IMR-90 (cell line): ENCODE data around the gene STING1. TPM values are rescaled to one million over a fixed set of nuclear protein-coding genes. Genes with fewer than 3 reads are reported as not detected.

Experiments
- ATAC-seq: fragments of 200-7000 bp; cut with Tn5 transposase; 2 replicates; pipeline ENCODE4 v1.9.1; 2020; ENCODE audit warnings: low read depth, mild to moderate bottlenecking, moderate library complexity
- BruUV-seq: library from RNA; stranded (reverse); fragments of 400-500 nt; replicated peaks from 2 replicates; lab custom pipeline; 2021; lab: Mats Ljungman, UMichigan
- CTCF ChIA-PET: fragments of 300-600 bp; formaldehyde crosslinking; extraction: SDS; loops from one replicate; lab custom pipeline; 2021; ENCODE audit warnings: antibody characterized with exemption; lab: Yijun Ruan, JAX
- POLR2A ChIA-PET: fragments of 300-600 bp; sonication (Branson Sonifier 250); formaldehyde crosslinking; loops from one replicate; lab custom pipeline; 2022; ENCODE audit warnings: antibody characterized with exemption; ENCODE audit not compliant: unreplicated experiment; lab: Charles Lee
- DNase-seq: peaks from one replicate; pipeline ENCODE4 v3.0.0; 2013
- H2AFZ ChIP-seq: replicated peaks from 2 replicates; pipeline ENCODE3; 2013; ENCODE audit warnings: low read length, mild to moderate bottlenecking; ENCODE audit not compliant: poor library complexity
- H2AK5ac ChIP-seq: 2 replicates; pipeline ENCODE4 v1.6.1; 2013; ENCODE audit warnings: low read depth, low read length, inconsistent platforms
- H2AK9ac ChIP-seq: replicated peaks from 2 replicates; pipeline ENCODE3; 2013; ENCODE audit warnings: mild to moderate bottlenecking, low read depth, low read length, moderate library complexity; ENCODE audit not compliant: poor library complexity
- H2BK120ac ChIP-seq: 2 replicates; pipeline ENCODE4 v1.6.1; 2013; ENCODE audit warnings: low read depth, low read length, inconsistent platforms
- H2BK15ac ChIP-seq: 3 replicates; pipeline ENCODE4 v1.6.1; 2013; ENCODE audit warnings: low read depth, low read length, inconsistent platforms
- H2BK20ac ChIP-seq: 2 replicates; pipeline ENCODE4 v1.6.1; 2013; ENCODE audit warnings: low read depth, mild to moderate bottlenecking, inconsistent platforms, low read length, moderate library complexity
- H2BK5ac ChIP-seq: 2 replicates; pipeline ENCODE4 v1.6.1; 2013; ENCODE audit warnings: mild to moderate bottlenecking, low read depth, low read length, inconsistent platforms; ENCODE audit not compliant: poor library complexity, severe bottlenecking
- H3K14ac ChIP-seq: replicated peaks from 2 replicates; pipeline ENCODE4 v1.6.1; 2013; ENCODE audit warnings: low read depth, low read length, inconsistent platforms
- H3K18ac ChIP-seq: 2 replicates; pipeline ENCODE4 v1.6.1; 2013; ENCODE audit warnings: low read depth, low read length, control low read depth
- H3K23ac ChIP-seq: 2 replicates; pipeline ENCODE4 v1.6.1; 2013; ENCODE audit warnings: low read depth, low read length, inconsistent platforms
- H3K27ac ChIP-seq: 2 replicates; pipeline ENCODE4 v1.5.1; 2013; ENCODE audit warnings: mild to moderate bottlenecking, control low read depth, low read length; ENCODE audit not compliant: insufficient read depth
- H3K27me3 ChIP-seq: 2 replicates; pipeline ENCODE4 v1.6.1; 2013; ENCODE audit warnings: low read length; ENCODE audit not compliant: control insufficient read depth, insufficient read depth
- H3K36me3 ChIP-seq: 2 replicates; pipeline ENCODE4 v1.6.1; 2013; ENCODE audit warnings: low read length, mixed read lengths; ENCODE audit not compliant: control insufficient read depth, insufficient read depth
- H3K4ac ChIP-seq: 2 replicates; pipeline ENCODE4 v1.6.1; 2013; ENCODE audit warnings: low read depth, low read length, inconsistent platforms
- H3K4me1 ChIP-seq: 2 replicates; pipeline ENCODE4 v1.6.1; 2013; ENCODE audit warnings: low read length, mixed read lengths; ENCODE audit not compliant: control insufficient read depth, insufficient read depth
- H3K4me2 ChIP-seq: 2 replicates; pipeline ENCODE4 v1.6.1; 2013; ENCODE audit warnings: low read depth, mild to moderate bottlenecking, control low read depth, low read length, moderate library complexity
- H3K4me3 ChIP-seq: 2 replicates; pipeline ENCODE4 v1.5.1; 2013; ENCODE audit warnings: low read depth, mild to moderate bottlenecking, control low read depth, low read length, moderate library complexity; ENCODE audit not compliant: insufficient read depth
- H3K56ac ChIP-seq: 2 replicates; pipeline ENCODE4 v1.6.1; 2013; ENCODE audit warnings: low read length, inconsistent platforms; ENCODE audit not compliant: insufficient read depth; ENCODE audit errors: extremely low read depth
- H3K79me1 ChIP-seq, 2 experiments: 2 replicates each; pipeline ENCODE4 v1.6.1; 2013; ENCODE audit warnings: low read length in 2 of 2, inconsistent platforms in 1 of 2, low read depth in 1 of 2
- H3K9ac ChIP-seq: 2 replicates; pipeline ENCODE4 v1.6.1; 2013; ENCODE audit warnings: low read depth, low read length, control low read depth
- H3K9me1 ChIP-seq: 2 replicates; pipeline ENCODE4 v1.6.1; 2013; ENCODE audit warnings: low read length, inconsistent platforms; ENCODE audit not compliant: insufficient read depth
- H3K9me3 ChIP-seq: 2 replicates; pipeline ENCODE4 v1.6.1; 2013; ENCODE audit warnings: low read length; ENCODE audit not compliant: control insufficient read depth, insufficient read depth
- H4K20me1 ChIP-seq: 2 replicates; pipeline ENCODE4 v1.6.1; 2013; ENCODE audit warnings: low read length, inconsistent platforms; ENCODE audit not compliant: insufficient read depth
- H4K5ac ChIP-seq: 2 replicates; pipeline ENCODE4 v1.6.1; 2013; ENCODE audit warnings: mild to moderate bottlenecking, low read depth, low read length, control low read depth
- H4K8ac ChIP-seq, 2 experiments: 2 replicates each; pipeline ENCODE4 v1.6.1; 2013; ENCODE audit warnings: low read depth in 2 of 2, low read length in 2 of 2, control low read depth in 1 of 2, inconsistent platforms in 1 of 2
- H4K91ac ChIP-seq: 2 replicates; pipeline ENCODE4 v1.6.1; 2013; ENCODE audit warnings: low read depth, low read length, inconsistent platforms; ENCODE audit not compliant: insufficient read depth
- FOS ChIP-seq: fragments of 150-350 bp; IDR thresholded peaks from 2 replicates; pipeline ENCODE4 v1.6.1; 2016; ENCODE audit warnings: low read depth, low read length
- MAZ ChIP-seq: IDR thresholded peaks from 2 replicates; pipeline ENCODE4 v1.6.1; 2012; ENCODE audit warnings: low read depth, mild to moderate bottlenecking, low read length, improper control_type of control experiment, moderate library complexity, borderline replicate concordance
- MXI1 ChIP-seq: IDR thresholded peaks from 2 replicates; pipeline ENCODE4 v1.6.1; 2012; ENCODE audit warnings: low read depth, mild to moderate bottlenecking, low read length, moderate library complexity, borderline replicate concordance
- NFE2L2 ChIP-seq: fragments of 150-350 bp; IDR thresholded peaks from 2 replicates; pipeline ENCODE4 v1.6.1; 2016; ENCODE audit warnings: low read depth, mild to moderate bottlenecking, low read length
- RCOR1 ChIP-seq: IDR thresholded peaks from 2 replicates; pipeline ENCODE4 v1.6.1; 2012; ENCODE audit warnings: mild to moderate bottlenecking, low read length, improper control_type of control experiment; ENCODE audit not compliant: insufficient replicate concordance
- SMC3 ChIP-seq: fragments of 150-350 bp; IDR thresholded peaks from 2 replicates; pipeline ENCODE4 v1.6.1; 2016; ENCODE audit warnings: low read depth, mild to moderate bottlenecking, antibody characterized with exemption, low read length, moderate library complexity
- WGBS, 2 experiments: methylation state at CpG; one replicate each; pipeline versions ENCODE4 v1.1.5 to v1.1.7; 2013; ENCODE audit warnings: missing lambda C conversion rate in 2 of 2; ENCODE audit not compliant: insufficient read length in 1 of 2; ENCODE audit errors: extremely low coverage in 2 of 2; 5-methylcytosine and 5-hydroxymethylcytosine counted together
- dilution Hi-C: fragments of 300-500 bp; cut with HindIII; formaldehyde crosslinking; loops from one replicate; pipeline ENCODE4 v1.14.3; 2018; ENCODE audit warnings: low sequenced_read_pairs; ENCODE audit not compliant: unreplicated experiment
- in situ Hi-C: fragments of 300-500 bp; cut with MboI; formaldehyde crosslinking; loops from 3 replicates; pipeline ENCODE4 v1.14.3; 2019; ENCODE audit warnings: low sequenced_read_pairs, inconsistent platforms, mixed read lengths
- intact Hi-C: fragments of 100-400 bp; cut with micrococcal nuclease; formaldehyde crosslinking; loops from 2 replicates; pipeline ENCODE4 v1.10.0; 2022
- polyA plus RNA-seq, 3 experiments: library from polyadenylated mRNA; depleted of rRNA; stranded (reverse); fragments of >200 nt; gene quantifications; 2 replicates each; pipeline ENCODE4 v1.2.3, GENCODE V29; 2012; ENCODE audit warnings: low replicate concordance in 1 of 3
- total RNA-seq: library from RNA; depleted of rRNA; stranded (reverse); fragments of >200 nt; gene quantifications from 2 replicates; pipeline ENCODE4 v1.2.3, GENCODE V29; 2012
- TF ChIP-seq, protein P1 (sequence below): fragments of 150-350 bp; IDR thresholded peaks from 2 replicates; pipeline ENCODE4 v1.6.1; 2016; ENCODE audit warnings: low read depth, mild to moderate bottlenecking, low read length, moderate library complexity, borderline replicate concordance

Gene STING1
- total and polyA plus RNA-seq, 2 of the 4 experiments (the other 2 are of a cell fraction), result 18.6 to 63.5 TPM

DNA sequence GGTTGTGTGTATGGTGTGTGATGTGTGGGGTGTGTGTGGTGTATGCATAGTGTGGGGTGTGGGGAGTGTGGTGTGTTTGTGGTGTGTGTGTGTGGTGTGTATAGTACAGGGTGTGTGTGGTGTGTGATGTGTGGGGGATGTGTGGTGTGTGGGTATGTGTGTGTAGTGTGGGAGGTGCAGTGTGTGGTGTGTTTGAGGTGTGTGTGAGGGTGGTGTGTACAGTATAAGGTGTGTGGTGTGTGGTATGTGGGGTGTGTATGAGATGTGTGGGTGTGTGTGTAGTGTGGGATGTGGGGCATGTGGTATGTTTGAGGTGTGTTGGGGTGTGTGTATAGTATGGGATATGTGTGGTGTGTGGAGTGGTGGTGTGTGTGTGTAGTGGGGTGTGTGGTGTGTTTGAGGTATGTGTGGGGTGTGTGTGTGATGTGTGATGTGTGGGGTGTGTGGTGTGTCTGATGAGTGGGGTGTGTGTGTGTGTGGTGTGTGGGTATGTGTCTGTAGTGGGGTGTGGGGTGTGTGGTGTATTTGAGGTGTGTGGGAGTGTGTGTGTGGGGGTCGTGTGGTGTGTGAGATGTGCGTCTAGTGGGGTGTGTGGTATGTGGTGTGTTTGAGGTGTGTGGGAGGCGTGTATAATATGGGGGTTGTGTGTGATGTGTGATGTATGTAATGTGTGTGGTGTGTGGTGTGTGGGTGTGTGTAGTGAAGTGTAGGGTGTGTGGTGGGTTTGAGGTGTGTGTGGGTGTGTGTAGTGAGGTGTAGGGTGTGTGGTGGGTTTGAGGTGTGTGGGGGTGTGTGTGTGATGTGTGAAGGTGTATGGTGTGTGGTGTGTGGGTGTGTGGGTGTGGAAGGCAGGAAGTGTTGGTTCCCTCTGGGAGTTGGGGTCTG is 28.6 kb downstream of the STING1 start:
- Histone ChIP-seq H3K4me1 (peaks cover under 1% of the 10 kb centered on the region), H3K23ac (no peak overlapping the region), H2AK9ac (peak overlapping the region; percentile 55), H2BK15ac (peak overlapping the region; percentile 50; the same call in 1 of the 3 replicates), H4K91ac (no peak overlapping the region), H3K4ac (peak overlapping the region; percentile 50), H3K9me1 (peaks cover 32% of the 10 kb centered on the region), H4K8ac (no peak overlapping the region), H2BK120ac (no peak overlapping the region), H2BK5ac (peak overlapping the region; percentile 91), H4K5ac (no peak overlapping the region), H2AK5ac (peak overlapping the region; percentile 66), H2BK20ac (0 out of 2 replicates have a peak overlapping the region, but pooled peaks have one; percentile 7), H3K18ac (no peak overlapping the region), H3K56ac (no peak overlapping the region), H3K4me3 (no peak overlapping the region), H4K20me1 (no peaks in the 10 kb centered on the region), H3K79me1 (no peaks in the 10 kb centered on the region; a peak in 1 of 4 replicates), H2AFZ (peak overlapping the region; percentile 51), H3K9me3 (no peaks in the 10 kb centered on the region), H3K9ac (no peak overlapping the region), H3K27me3 (no peaks in the 10 kb centered on the region), H3K14ac (no peak overlapping the region; the same call in 1 of the 2 replicates), H3K4me2 (no peak overlapping the region), H3K36me3 (no peaks in the 10 kb centered on the region), H3K27ac (no peak overlapping the region)
- no peak for ATAC-seq
- whole genome bisulfite sequencing, 2 experiments, result 100% methylated on average over 1 to 3 of the region's 3 CpGs
- dilution Hi-C loops (no loop called here), in situ Hi-C loops (no loop called here), intact Hi-C loops (no loop called here)
- CTCF ChIA-PET, result no interaction called here
- DNase-seq, result no peak
- POLR2A ChIA-PET, result no interaction called here
- BruUV-seq, result no TSS peak
- TF ChIP-seq SMC3, result no peak
- TF ChIP-seq RCOR1, result no peak
- TF ChIP-seq, protein P1, sequence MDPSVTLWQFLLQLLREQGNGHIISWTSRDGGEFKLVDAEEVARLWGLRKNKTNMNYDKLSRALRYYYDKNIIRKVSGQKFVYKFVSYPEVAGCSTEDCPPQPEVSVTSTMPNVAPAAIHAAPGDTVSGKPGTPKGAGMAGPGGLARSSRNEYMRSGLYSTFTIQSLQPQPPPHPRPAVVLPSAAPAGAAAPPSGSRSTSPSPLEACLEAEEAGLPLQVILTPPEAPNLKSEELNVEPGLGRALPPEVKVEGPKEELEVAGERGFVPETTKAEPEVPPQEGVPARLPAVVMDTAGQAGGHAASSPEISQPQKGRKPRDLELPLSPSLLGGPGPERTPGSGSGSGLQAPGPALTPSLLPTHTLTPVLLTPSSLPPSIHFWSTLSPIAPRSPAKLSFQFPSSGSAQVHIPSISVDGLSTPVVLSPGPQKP, result no peak
- no peak for TF ChIP-seq FOS
- no peak for TF ChIP-seq MAZ
- TF ChIP-seq MXI1, result no peak
- no peak for TF ChIP-seq NFE2L2
